ENCODE measurements around the gene CTNNA3. TPM values are rescaled to one million over a fixed set of nuclear protein-coding genes. Genes with fewer than 3 reads are reported as not detected.

Gene CTNNA3
- polyA plus RNA-seq, 12 donors, result 5.5 to 25.4 (median 10.2) TPM; not detected in 1

DNA sequence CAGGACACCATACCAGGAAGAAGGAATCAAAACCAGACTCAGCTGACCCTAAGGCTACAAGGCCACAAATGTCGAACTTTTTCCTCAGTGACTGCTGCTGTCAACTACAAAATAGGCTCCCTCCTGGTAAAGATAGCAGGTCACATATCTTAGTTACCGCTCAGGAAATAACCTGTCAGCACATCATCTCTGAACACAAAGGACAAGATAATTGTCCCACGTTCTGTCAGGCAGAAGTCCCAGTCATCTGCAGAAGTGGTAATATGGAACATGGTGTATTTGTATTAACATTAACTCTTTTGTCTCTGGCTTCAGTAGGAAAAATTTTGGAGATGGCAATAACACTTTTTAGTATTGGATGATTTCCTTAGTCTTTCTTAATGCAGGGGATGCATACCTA lies 1400.4 kb downstream of the CTNNA3 start:
- DNase-seq, result no peak

DNA sequence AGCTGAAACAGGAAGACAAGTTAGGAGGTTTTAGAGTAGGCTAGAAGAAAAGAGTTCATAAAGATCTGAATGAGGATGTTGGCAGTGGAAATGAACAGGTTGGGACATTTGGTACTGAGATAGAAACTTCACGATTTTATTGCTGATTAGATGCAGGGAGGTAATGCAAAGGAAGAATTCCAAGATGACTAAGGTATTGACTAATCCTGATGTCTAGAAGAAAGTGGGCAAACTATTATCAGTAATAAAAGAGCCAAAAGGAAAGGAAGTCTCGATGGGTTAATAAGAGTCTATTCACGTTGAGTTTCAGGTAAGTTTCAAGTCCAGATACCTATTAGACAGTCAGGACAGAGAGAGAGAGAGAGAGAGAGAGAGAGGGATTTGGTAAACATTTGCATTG lies 1401.5 kb downstream of the CTNNA3 start:
- DNase-seq, result no peak

DNA sequence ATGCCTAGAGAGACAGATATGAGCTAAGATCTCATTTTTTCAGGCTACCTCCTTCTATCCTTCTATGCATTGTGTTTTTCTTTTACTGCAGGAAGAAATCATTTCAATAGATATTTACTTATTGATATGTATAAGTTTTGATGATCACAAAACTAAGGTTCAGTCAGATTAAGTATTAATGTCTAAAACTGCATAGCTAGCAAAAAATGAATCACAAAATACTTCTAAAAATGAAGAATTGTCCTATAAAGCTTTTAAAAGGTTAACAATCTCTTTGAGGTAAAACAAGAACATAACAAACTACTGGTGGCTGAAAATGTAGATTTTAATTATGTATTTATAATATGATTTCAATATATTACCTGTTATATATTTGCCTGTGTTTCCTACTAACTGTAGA lies 1403.1 kb downstream of the CTNNA3 start:
- no peak for DNase-seq

DNA sequence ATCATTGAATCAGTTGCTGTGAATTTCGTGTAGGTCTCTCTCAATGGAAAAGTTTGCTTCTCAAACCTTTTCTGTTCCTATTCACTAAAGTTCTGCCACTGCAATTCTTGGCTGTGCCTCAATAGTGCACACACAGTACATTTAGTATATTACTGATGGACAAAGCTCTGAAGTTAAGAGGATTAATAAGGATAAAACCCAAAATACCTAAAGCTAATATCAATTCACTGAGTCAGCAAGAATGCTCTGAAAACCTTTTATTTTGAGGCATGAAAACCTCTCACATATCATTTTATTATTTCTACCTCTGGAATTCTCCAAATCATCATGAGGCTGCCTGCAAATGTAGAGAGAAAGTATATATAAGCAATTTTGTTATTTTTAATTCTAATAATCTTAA lies 1403.5 kb downstream of the CTNNA3 start:
- no peak for DNase-seq

DNA sequence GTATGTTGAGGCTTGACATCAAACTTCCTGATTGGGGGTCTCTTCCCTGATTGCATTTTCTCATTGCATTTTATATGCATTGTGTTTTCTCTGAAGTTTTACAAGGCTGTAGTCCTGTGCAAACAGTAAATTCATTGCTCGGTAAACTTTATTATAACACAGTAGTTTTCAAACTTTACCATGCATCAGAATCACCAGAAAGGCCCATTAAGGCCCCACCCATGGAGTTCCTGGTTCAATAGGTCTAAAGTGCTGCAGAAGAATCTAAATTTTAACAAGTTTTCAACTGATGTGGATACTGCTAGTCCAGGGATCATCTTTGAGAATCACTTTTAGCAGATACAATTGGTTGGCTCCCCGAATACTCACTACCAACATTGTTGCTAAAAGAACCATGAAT lies 1404.9 kb downstream of the CTNNA3 start:
- DNase-seq, result no peak

DNA sequence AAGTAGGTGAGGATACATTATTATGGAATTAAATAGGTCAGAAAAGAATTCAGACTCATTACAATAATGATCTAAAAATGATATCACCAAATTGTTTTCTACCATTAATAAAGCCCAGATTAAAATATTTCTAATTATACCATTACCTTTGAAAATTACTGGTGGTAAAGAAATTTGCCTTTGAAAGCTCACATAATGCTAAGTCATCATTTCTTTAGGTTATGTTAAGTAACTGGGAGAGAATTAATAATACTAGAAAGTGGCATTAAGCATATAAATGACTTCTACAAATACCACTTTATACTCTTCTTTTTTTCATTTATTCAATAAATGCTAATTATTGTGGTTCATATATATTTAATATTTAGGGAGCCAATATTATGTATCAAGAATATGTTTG lies 1411.4 kb downstream of the CTNNA3 start:
- DNase-seq, result no peak

DNA sequence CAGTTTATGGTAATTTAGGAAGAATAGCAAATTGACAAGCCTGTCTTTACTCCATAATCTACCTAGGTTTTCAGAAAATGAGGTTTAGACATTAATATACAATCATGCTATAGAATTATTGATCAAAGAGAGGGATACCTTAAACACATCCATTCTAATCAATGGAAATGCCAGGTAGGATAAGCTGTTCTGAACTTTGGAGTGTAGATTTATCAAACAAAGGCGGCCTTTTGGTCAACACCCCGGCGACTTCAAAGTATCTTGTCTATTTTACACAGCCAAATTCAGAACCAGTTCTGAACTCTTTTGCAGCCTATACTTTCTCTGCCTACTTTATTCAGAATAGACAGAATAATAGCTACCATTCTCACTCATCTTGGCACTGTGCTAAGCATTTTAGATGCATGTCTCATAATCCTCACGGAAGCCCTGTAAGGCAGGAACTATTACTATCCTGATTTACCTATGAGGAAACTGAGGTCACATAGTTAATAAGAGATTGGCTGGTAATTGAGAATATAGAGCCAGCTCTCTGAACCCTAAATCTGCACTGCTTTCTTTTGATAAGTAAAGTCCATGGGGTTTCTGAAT lies 1412.0 kb downstream of the CTNNA3 start:
- no peak for DNase-seq

DNA sequence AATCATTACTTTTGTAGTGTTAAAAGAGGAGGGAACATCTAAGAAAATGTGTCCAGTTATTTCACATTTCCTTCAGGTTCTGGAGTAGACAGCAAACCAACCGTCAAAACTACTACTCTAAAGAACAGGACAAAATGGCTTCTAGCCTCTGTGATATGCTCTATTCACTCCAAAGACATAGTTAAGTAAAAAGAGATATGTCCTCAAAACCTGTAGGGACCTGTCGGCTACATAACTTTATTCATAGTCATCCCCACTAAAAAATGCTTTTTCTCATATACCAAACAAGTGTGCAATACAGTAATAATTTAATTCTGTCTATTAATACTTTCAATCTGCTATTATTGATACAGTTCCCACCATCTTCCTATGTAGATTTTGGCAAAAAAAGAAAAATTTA lies 1412.9 kb downstream of the CTNNA3 start:
- DNase-seq, result no peak

DNA sequence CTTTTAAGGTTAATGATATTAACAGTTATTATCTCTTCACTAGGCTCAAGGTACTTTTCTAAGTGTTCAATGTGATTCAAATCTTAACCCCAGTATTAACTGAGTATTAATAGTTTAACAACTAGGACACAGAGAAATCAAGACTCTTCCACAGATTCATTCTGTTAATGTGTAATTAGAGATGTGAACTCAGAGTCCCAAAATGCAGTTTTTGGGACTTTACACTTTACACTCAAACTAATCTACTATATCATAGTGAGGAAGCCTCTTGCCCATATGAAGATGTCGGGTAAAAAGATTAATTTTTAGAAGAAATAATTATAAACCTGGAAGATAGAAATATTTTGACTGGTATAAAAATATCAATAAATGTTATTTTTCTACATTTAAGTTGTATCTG lies 1414.7 kb downstream of the CTNNA3 start:
- DNase-seq, result no peak

DNA sequence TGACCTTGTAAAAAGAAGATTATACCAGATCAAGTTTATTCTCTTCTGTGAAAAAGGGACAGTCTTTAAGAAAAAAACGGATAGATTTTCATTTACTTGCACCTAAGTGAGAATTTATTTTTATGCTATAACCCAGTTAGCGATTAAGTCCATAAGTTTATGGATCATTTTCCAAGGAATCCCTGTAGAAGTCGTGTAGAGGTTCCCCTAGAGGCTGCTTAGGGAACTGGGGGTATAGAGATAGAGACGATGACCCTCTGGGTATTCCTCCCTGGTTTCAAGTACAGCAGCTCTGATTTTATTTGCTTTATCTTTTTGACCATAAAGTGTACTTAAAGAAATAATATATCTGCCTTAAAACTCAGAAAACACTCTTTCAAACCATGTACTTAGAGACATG lies 1418.5 kb downstream of the CTNNA3 start:
- DNase-seq, result no peak

DNA sequence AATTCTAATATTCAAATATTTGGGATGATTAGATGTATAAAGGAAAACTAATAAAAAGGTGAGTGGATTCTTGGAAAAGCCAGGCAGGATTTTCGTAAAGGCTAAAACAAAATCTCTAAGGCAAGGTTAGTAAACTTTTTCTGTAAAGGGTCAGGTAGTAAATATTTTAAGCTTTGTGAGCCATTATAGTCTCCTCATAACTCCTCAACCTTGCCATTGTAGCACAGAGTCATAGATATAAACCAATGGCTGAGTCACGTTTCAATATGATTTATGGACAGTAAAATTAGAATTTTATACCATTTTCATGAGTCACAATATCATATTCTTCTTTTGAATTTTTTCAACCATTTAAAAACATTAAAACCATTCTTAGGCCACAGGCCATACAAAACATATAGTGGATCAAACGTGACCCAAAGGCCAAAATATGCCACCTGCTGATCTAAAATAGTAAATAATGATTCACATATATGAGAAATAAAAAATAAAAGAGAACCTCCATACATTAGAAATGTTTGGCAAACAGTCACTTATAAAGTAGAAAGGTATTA lies 1422.0 kb downstream of the CTNNA3 start:
- no peak for DNase-seq

DNA sequence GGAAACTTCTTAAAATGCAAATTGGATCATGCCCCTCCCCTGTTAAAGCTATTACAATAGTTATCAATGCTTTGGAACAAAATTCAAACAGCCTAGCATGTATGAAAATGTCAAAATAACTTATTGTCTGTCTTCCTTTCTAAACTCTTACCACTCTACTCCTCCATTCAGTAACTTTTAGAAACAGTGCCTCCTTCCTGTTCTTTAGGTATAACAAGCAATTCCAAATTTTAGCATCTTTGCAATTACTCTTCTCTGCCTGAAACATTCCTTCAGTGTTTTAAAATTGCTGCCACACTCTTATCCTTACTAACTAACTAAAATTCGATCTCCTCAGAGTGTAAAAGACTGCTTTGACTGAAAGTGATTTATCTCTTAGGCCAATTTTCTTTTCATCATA lies 1430.6 kb downstream of the CTNNA3 start:
- DNase-seq, result no peak

DNA sequence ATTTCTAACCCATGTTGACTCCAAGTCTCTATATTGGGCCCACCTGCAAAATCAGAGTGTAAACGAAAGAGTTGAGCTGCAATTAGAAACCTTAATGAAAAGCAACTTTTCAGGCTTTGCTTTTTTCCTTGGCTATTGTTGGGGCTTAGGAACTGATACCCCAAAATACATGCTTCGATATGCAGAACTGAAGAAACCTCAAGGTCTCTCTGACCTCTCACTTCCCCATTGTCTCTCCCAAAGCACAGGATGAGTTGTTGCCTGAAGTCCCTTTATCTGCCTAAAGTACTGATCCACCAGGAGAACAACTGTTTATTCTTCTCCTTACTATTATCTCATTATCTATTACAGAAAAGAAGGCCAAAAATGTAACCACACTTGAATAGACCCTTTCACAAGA lies 1436.2 kb downstream of the CTNNA3 start:
- no peak for DNase-seq

DNA sequence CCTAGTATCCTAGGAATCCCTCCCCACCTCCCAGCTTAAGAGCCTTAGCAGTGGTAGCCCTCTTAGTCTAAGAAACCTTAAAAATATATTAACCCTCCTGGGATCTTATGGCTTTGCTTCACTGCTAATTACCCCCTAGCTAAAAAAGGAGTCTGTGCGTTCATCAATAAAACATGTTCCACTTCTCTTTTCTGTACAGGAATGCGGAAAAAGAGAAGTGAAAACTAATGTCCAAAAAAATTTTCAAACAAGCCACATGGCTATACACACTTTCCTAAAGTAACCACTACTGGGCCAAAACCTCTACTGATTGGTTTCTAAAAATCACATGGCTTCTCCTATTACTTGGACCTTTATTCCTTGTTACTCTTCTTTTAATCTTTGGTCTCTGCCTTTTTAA lies 1437.3 kb downstream of the CTNNA3 start:
- no peak for DNase-seq

DNA sequence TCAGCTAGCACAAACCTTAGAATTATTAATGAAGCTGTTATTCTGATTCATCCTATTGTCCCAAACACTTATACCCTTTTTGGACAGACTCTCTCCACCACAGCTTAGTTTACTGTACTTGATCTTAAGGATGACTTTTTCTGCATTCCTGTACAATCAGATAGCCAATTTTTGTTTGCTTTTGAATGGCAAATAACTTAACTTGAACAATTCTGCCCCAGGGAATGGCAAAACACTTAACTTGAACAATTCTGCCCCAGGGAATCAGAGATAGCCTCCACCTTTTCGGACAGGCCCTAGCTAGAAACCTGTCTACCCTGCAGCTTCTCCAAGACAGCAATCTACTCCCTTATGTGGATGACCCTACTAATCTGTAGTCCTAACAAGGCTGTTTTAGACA lies 1438.2 kb downstream of the CTNNA3 start:
- DNase-seq, result no peak

DNA sequence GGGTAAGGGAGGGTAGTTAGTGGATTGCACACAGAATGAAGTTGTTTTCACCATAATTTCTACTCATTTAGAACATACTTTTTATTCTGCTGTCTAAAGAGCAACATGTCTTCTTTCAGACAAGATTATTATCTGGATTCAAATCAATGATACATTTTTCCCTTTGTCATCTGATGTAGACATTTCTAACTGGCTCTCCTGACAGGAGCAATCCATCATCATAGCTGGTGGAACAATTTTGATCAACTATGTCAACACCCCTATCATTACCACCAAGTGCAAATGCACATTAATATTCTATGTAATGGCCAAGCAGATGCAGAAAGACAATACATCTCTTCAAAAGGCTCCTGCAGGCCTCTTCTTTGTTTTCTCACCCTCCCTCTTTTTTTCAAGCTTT lies 1443.0 kb downstream of the CTNNA3 start:
- DNase-seq, result no peak

DNA sequence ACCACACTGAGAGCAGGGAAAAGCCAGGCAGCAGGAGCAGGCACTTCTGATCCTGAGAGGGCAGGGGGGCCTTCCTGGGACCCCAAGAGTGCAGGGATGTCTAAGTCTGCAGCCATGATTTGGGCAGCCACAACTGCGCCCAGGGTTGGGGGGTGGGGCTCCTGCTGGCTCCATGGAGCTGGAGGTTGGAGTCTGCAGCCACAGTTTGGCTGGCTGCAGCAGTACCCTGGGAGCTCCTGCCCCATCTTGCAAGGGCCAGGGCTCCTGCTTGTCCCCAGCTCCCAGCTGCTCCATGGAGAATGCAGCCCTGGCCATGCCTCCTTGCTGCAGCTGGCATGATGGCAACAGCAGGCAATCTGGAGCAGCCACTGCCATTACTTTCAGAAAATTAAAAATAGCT lies 1449.8 kb downstream of the CTNNA3 start:
- no peak for DNase-seq

DNA sequence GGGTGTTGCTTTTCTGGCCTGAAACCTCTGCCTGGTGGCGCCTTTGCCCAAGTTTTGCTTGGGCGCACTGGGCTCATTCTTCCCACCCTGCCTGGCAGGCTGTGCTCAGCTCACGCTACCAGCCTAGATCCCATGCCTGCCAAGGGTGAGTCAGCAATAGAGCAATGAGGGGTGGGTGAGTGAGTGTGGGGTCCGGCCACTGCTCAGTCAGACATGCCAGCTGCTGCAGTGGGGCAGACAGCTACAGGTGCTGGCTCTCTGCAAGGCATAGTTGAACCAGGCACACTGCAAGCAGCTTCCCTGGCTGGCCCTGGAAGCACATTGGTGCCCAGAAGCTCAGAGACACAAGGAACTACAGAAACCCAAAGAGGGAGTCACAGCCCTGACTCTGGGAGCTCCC lies 1451.0 kb downstream of the CTNNA3 start:
- DNase-seq, result no peak

DNA sequence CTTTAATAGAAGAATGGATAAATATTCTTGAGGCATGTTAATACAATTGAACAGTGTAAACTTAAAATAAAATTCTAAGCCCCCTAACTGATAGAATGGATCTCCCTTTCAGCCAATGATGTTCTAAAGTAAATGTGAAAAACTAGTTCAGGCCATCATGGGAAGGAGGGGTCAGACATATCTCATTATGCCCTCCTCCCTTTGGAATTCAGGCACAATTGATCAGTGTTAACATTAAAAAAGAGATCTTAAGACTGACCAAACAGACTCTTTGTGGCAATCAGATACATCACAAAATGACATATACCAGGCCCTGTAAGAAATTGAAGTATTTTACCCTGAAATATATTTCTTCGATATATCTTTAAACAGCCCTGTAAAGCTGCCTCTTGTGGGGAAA lies 1453.1 kb downstream of the CTNNA3 start:
- DNase-seq, result no peak

DNA sequence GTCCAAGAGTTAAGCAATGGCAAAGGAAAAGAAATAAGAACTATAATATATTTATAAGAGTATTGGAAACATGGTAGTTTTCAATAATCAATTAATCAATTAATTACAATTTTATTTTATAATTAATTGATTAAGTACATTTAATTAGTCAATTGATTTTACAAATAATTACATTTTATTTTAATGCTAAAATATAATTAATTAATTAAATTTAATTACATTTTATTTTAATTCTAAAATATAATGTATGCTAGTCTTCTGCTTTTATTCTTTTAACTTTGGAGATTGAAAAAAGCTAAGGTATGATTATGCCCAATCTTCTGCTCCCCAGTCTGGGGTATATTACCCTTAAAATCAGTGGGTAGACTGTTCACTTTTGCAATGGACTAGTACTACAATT lies 1456.9 kb downstream of the CTNNA3 start:
- DNase-seq, result no peak

DNA sequence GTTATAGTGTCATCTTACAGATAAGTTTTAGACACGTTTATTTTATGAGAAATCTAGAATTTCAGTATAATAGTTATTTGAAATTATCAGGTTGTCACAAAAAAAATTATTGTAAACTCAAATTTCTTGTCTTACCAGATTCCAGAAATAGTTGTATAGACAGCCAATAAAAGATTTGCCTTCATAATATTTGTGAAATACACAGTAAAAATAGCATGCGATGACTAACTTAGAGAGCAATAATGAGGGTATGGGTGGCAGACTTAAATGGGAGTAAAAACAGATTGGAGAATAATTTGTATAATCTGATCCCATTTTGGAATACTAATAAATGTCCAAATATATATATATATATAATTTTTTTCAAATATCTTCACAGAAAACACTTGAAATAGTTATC lies 1457.7 kb downstream of the CTNNA3 start:
- DNase-seq, result no peak

DNA sequence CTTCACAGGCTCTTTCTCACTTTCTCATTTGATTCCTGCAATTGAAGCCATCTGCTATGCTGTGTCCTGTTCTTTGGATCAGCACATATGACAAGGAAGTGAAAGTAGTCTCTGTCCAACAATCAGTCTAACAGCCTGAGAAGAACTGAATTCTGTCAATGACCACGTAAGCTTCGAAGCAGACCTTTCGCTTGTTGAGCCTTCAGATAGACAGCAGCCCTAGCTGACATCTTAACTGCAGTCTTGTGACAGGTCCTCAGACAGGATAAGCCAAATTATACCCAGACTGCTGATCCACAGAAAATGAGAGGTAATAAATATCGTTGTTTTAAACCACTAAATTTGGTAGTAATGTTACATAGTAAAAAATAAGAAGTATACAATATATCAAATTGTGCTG lies 1461.1 kb downstream of the CTNNA3 start:
- no peak for DNase-seq

DNA sequence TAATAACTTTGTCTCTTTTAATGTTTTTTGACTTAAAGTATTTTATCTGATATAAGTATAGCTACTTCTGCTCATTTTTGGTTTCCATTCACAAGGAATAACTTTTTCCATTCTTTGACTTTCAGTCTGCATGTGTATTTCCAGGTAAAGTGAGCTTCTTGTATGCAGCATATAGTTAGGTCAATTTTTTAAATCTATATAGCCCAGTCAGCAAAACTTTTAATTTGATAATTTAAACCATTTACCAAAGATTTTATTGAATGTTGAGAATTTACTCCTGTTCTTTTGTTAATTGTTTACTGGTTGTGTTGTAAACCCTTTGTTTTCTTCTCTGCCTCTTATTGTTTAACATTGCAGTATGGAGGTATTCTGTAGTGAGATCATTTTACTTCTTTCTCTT lies 1467.1 kb downstream of the CTNNA3 start:
- no peak for DNase-seq

DNA sequence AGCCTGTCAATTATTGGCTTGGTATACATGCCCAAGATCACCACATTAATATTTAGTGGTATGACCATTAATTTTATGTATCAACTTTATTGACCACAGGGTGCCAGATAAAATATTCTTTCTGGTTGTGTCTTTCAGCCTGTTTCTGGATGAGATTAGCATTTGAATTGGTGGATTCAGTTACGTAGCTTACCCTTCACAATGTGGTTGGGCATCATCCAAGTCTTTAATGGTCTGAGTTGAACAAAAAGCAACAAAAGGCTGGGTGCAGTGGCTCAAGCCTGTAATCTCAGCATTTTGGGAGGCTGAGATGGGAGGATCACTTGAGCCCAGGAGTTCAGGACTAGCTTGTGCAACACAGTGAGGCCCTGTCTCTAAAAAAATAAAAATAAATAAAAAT lies 1472.3 kb downstream of the CTNNA3 start:
- DNase-seq, result no peak

Measured in muscle of arm (tissue), 12 donors.